ENCODE data around the gene MUC2. TPM values are rescaled to one million over a fixed set of nuclear protein-coding genes. Genes with fewer than 3 reads are reported as not detected.

MUC2 gene
- total RNA-seq, 4 donors from 2014 or later = 0.08 TPM; not detected in 3

GRCh38 chr11:1036303-1036923 lies 38.3 kb upstream of the MUC2 start, which contains the start of gene MUC6:
TSS of gene MUC6 (minus strand) at chr11:1036718. CDS start at chr11:1036655, 63 bp downstream.
- no peak for ATAC-seq
- Histone ChIP-seq H3K36me3 (no peaks in the 10 kb centered on the region), H3K27ac (no peak within 1 kb of the TSS), H3K27me3 (peaks cover 69% of the 10 kb centered on the region), H3K4me1 (no peaks in the 10 kb centered on the region), H3K4me3 (no peak within 1 kb of the TSS), H3K9me3 (no peaks in the 10 kb centered on the region)
- WGBS, 2 donors (ENCODE audit: low coverage in 1 of 2) = no CpG with 5 or more reads among the region's 42 CpGs
- TF ChIP-seq POLR2AphosphoS5 (IDR thresholded peaks at IDR 0.05) = no peak
- no peak for TF ChIP-seq EP300 (IDR thresholded peaks at IDR 0.05)
- TF ChIP-seq POLR2A (IDR thresholded peaks at IDR 0.05) = no peak
- TF ChIP-seq, protein P1, sequence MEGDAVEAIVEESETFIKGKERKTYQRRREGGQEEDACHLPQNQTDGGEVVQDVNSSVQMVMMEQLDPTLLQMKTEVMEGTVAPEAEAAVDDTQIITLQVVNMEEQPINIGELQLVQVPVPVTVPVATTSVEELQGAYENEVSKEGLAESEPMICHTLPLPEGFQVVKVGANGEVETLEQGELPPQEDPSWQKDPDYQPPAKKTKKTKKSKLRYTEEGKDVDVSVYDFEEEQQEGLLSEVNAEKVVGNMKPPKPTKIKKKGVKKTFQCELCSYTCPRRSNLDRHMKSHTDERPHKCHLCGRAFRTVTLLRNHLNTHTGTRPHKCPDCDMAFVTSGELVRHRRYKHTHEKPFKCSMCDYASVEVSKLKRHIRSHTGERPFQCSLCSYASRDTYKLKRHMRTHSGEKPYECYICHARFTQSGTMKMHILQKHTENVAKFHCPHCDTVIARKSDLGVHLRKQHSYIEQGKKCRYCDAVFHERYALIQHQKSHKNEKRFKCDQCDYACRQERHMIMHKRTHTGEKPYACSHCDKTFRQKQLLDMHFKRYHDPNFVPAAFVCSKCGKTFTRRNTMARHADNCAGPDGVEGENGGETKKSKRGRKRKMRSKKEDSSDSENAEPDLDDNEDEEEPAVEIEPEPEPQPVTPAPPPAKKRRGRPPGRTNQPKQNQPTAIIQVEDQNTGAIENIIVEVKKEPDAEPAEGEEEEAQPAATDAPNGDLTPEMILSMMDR (IDR thresholded peaks at IDR 0.05) = no peak

DNA sequence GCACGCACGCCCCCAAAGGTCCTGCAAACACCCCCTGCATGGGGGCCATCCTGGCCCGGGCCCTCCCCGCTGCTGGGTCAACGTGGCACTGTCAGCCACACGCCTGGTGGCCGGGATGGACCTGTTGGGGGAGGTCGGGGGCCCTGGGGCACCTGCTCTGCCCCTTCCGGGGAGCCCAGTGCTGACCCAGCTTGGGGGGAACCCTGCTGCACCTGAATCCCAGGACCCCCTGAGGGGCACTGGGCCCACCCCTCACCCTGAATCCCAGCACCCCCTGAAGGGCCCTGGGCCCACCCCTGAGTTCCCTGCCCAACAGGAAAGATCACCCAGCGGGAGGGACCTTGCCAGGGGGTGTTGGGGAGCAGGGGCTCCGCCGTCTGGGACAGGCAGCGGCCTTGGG lies 37.7 kb upstream of the MUC2 start:
- no peak overlapping the region for H3K4me3 ChIP-seq
- H3K27me3 ChIP-seq = peaks cover 72% of the 10 kb centered on the region
- no CpG with 5 or more reads among the region's 13 CpGs for WGBS, 2 donors (ENCODE audit: low coverage in 1 of 2)
- no peaks in the 10 kb centered on the region for H3K36me3 ChIP-seq
- no peaks in the 10 kb centered on the region for H3K4me1 ChIP-seq
- ATAC-seq = no peak
- H3K27ac ChIP-seq = no peak overlapping the region
- TF ChIP-seq POLR2A (IDR thresholded peaks at IDR 0.05) (no peak), EP300 (IDR thresholded peaks at IDR 0.05) (no peak)
- TF ChIP-seq, protein P1 (IDR thresholded peaks at IDR 0.05) = no peak
- H3K9me3 ChIP-seq = no peaks in the 10 kb centered on the region

GRCh38 chr11:1037506-1038055 lies 37.1 kb upstream of the MUC2 start:
- no CpG with 5 or more reads among the region's 26 CpGs for WGBS, 2 donors (ENCODE audit: low coverage in 1 of 2)
- Histone ChIP-seq H3K9me3 (no peaks in the 10 kb centered on the region), H3K27ac (no peak overlapping the region), H3K36me3 (no peaks in the 10 kb centered on the region), H3K4me3 (no peak overlapping the region), H3K4me1 (no peaks in the 10 kb centered on the region), H3K27me3 (peaks cover 79% of the 10 kb centered on the region)
- no peak for ATAC-seq
- no peak for TF ChIP-seq POLR2A (IDR thresholded peaks at IDR 0.05)
- no peak for TF ChIP-seq EP300 (IDR thresholded peaks at IDR 0.05)
- TF ChIP-seq, protein P1 (IDR thresholded peaks at IDR 0.05) = no peak
- no peak for TF ChIP-seq POLR2AphosphoS5 (IDR thresholded peaks at IDR 0.05)

GRCh38 chr11:1038361-1038760 lies 36.3 kb upstream of the MUC2 start:
- Histone ChIP-seq H3K27me3 (peaks cover 87% of the 10 kb centered on the region), H3K9me3 (no peaks in the 10 kb centered on the region), H3K4me3 (no peak overlapping the region), H3K36me3 (no peaks in the 10 kb centered on the region), H3K4me1 (no peaks in the 10 kb centered on the region), H3K27ac (no peak overlapping the region)
- WGBS, 2 donors (ENCODE audit: low coverage in 1 of 2) = no CpG with 5 or more reads among the region's 10 CpGs
- TF ChIP-seq POLR2A (IDR thresholded peaks at IDR 0.05) (no peak), POLR2AphosphoS5 (IDR thresholded peaks at IDR 0.05) (no peak), EP300 (IDR thresholded peaks at IDR 0.05) (no peak)
- TF ChIP-seq, protein P1 (IDR thresholded peaks at IDR 0.05) = no peak
- ATAC-seq = no peak

GRCh38 chr11:1038921-1039320 lies 35.8 kb upstream of the MUC2 start:
- H3K9me3 ChIP-seq = no peaks in the 10 kb centered on the region
- WGBS, 2 donors (ENCODE audit: low coverage in 1 of 2) = 90% methylated on average over 2 of the region's 12 CpGs; no CpG with 5 or more reads in 1 of the 2 donors
- no peaks in the 10 kb centered on the region for H3K4me1 ChIP-seq
- TF ChIP-seq EP300 (IDR thresholded peaks at IDR 0.05) (no peak), POLR2A (IDR thresholded peaks at IDR 0.05) (no peak), POLR2AphosphoS5 (IDR thresholded peaks at IDR 0.05) (no peak)
- TF ChIP-seq, protein P1 (IDR thresholded peaks at IDR 0.05) = no peak
- no peak overlapping the region for H3K27ac ChIP-seq
- H3K4me3 ChIP-seq = no peak overlapping the region
- no peaks in the 10 kb centered on the region for H3K36me3 ChIP-seq
- ATAC-seq = no peak
- peaks cover 92% of the 10 kb centered on the region for H3K27me3 ChIP-seq
